Hematopoietic multipotent progenitor cell treated with erythropoietin and hydrocortisone succinate and interleukin-3 and kit ligand, for 17 days (in vitro differentiated cells): Measurements from ENCODE around the gene TYR.
"Not testable (repeated sequence)": the region's sequence is repeated elsewhere in the genome, so short reads cannot be mapped to it uniquely, and the experiment has no call there.

Experiments used
- DNase-seq: peaks from one replicate; pipeline ENCODE4 v3.0.0-alpha.2; 2015; ENCODE audit warnings: low spot score

Gene TYR

DNA sequence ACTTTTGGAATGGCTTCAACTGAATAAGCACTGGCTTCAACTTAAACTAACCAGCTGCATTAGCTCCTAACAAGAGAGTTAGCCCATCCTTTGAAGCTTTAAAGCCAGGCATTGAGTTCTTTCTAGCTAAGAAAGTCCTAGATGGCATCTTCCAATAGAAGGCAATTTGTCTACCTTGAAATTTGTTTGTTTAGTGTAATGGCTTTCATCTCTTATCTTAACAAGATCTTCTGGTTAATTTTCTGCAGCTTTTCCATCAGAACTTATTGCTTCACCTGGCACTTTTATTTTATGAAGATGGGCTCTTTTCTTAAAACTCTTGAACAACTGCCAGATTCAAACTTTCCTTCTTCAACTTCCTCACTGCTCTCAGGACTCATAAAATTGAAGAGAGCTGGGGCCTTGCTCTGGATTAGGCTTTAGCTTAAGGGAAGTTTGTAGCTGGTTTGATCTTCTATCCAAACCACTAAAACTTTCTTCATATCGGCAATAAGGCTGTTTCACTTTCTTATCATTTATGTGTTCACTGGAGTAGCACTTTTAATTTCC lies 94.9 kb downstream of the TYR start:
- not testable (repeated sequence) for DNase-seq

DNA sequence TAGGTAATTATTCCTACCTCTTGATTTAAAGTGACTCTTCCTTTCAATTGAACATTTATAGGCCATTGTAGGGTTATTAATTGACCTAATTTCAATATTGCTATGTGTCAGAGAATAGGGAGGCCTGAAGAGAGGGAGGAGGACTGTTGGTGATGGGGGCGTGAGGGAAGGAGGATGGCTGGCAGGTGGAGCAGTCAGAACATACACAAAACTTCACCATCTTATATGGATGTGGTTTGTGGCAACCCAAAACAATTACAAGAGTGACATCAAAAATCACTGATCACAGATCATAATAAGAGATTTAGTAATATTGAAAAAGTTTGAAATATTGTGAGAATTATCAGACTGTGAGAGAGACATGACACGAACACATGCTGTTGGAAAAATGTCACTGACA lies 95.5 kb downstream of the TYR start:
- DNase-seq, result not testable (repeated sequence)

DNA sequence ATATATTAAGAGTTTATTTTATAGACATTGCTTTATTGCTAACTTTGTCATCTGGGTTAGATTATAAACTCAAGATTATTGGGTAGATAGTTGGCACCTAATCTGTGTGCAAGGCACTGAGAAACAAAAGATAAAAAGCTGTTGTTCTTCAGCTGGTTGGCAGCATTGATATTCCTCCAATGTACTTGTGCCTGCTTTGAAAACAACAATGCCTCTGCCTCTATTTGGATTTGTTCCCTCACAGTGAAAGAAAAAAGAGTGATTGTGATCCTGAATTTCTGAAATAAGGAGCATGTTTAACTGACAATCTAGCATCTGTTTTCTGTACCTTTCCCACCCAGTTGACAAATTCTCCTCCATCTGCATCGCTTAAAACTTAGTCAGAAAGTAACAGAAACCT lies 98.3 kb downstream of the TYR start:
- DNase-seq, result no peak

DNA sequence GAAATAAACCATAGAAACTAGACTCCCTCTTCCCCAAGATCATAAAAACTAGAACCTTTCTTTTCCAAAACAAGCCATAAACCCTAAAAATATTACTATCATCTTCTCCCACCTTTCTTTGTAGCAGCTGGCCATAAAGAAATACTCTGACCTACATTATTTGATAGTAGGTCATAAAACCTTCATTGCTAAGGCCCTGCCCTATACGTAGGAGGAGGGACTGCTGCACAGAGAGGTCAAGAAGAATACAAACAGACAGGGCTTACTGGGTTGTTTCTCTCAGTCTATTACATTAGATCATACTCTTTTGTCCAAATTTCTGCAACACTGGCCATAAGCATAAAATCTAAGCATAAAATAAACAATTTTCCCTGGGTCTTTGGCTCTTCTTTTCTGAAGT lies 101.5 kb downstream of the TYR start:
- no peak for DNase-seq

DNA sequence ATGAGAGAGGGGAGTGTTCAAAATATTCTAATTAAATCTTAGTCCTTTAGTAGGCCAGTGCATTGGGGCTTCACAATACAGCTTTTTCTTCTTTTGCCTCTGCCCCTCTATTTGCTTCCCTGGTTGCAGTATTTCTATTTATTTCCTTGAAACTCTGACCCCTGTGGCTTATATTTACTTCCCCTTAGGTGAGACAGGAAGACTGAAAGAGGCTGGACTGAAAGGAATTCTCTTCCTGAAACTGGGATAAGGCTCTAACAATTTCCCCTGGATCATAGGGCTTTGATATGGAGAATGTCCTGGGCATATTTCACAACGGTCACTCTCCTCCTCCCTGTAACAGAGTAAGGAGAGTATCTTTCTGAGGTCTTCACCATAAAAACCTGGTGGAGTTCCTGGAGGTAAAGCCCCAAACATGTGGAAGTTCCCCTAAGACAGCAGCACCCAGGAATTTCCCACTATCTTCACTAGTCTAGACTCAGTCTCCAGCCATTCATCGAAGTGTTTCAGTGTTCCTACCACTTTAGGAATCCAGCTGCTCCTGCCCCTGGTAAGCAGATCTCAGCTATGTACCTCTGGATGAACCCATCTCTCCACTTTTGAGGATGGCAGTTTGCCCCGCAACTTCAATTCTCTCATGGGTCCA lies 103.5 kb downstream of the TYR start:
- DNase-seq, result not testable (repeated sequence)

DNA sequence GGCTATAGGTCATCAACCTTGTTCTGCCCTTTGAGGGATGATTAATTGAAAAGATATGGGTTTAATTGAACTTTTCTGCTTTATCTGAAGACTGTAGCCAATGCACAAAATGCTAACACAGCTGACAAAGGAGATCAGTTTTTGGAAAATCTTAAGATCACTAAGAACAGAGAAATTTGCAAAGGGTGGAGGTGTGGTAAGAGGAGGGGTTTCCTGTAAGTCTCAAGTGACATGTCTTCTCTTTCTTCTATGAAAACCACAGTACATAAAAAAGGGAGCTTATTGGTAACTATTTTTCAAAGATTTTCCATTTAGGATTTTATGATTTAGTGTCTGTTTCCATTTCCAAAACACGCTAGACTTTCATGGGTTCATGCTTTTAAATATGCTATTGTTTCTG lies 108.9 kb downstream of the TYR start:
- DNase-seq, result not testable (repeated sequence)

DNA sequence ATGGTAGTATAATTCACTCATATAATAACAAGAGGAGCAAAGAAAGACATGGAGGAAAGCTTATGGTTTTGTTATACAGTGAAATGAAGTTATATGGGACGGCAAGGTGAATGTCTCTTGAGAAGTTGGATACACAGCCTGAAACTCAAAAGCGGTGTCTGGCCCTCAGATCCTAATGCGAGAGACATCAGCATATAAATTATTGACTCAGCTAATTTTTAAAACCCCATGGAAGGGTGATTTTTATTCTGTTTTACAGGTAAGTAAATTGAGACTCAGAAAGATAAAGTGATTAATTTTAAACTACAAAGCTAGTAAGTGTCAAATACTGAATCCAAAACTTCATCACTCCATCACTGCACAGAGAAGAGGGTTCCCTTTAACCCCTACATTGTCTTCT lies 110.3 kb downstream of the TYR start:
- not testable (repeated sequence) for DNase-seq

DNA sequence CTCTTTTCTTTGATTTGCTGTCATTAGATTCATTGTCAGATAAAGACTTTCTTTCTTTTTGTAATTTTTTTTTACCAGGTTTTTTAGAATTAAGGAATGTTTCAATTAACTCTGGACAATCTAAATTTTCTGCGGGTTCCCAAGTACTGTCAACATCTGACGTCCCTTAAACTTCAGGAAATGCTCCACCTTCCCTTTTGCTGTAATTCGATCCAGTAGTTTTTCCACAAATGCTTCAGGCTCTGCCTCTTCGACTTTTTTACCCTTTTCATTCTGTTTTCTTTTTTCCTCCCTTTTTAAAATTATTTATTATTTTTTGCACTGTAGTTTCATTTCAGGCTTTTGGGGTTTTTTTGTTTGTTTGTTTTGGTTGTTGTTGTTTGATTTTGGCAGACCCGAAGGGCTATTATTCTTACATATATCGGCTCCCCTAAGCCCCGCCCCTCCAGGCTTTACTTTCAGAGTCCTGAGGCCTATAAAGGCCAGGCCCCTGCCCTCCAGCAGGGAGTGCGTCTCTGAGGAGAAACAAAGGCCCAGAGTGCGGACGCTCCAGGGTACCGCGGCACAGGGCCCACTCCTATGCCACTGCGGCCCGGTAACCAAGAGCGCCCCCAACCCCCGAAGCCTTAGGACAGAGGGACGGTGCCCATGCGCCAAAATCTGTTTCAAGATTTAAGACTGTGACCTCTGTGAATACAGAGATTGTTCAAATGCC lies 116.4 kb downstream of the TYR start:
- no peak for DNase-seq

DNA sequence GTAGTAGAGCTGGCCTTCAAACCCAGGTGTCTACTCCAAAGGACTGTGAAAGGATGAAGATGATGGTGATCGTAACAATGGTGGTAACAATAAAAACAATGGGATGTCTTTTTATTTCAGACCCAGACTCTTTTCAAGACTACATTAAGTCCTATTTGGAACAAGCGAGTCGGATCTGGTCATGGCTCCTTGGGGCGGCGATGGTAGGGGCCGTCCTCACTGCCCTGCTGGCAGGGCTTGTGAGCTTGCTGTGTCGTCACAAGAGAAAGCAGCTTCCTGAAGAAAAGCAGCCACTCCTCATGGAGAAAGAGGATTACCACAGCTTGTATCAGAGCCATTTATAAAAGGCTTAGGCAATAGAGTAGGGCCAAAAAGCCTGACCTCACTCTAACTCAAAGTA lies 117.3 kb downstream of the TYR start:
- DNase-seq, result not testable (repeated sequence)

DNA sequence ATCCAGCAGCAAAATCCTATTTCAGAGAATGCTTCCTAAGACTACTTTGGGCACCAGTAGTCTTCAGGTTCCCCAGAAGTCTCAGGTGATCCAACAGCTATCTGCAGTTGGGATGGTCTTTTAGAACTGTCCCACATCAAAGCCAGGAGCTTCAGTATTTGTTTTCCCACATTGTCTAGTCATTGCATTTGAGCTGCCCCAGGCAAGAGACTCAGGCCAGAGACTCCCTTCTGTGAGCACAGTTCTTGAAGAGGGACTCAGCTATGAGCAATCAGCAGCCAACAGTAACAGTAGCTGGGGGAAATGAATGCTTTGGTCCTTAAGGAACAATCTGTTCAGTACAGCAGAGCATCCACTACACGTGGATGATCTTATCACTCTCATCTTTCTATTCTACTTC lies 125.4 kb downstream of the TYR start:
- not testable (repeated sequence) for DNase-seq

DNA sequence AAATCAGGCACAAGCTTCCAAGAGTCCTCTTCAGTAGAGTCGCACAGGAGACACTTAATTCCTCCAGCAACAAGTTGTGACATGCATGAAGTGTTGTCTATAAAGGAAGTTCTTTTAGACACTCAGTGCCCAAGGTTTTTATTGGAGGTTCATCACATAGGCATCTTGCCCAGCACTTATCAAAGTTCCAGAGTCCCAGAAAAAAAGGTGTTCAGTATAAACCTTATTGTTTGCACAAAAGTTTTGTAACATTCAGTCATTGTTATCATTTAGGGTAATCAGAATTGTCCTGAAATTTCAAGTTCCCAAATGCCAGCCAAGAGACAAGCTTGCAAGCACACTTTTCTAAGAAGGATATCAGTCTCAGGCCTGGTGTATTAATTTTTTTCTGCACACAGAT lies 130.6 kb downstream of the TYR start:
- DNase-seq, result not testable (repeated sequence)

DNA sequence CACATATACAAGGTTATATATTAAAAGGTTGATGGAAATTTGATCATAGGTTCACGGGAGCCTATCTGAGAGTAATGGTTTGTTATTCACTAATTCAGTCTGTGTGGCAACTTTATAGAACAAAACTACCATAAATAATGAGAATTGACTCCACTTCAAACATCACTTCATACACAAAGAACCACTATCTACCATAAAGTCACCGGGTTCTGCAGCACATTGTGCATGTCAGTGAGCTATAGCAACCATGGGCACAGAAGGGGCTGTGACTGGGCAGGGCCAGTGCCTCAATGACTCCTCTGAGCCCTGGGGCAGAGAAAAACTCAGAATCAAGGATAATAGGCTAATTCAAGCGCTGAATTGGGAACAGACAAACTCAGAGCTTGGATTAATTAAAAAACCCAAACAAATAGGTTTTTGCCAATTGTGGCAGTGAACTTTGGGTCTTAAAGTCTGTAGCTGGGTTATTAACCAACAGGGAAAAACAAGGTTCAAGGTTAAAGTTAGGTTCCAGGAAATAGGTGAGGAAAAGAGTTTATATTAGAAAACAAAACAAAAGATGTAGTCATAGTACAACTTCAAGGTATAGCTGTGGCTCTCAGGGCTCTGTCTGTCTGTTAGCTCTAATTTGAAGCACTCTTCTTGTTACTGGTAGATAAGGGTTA lies 131.8 kb downstream of the TYR start:
- DNase-seq, result not testable (repeated sequence)

DNA sequence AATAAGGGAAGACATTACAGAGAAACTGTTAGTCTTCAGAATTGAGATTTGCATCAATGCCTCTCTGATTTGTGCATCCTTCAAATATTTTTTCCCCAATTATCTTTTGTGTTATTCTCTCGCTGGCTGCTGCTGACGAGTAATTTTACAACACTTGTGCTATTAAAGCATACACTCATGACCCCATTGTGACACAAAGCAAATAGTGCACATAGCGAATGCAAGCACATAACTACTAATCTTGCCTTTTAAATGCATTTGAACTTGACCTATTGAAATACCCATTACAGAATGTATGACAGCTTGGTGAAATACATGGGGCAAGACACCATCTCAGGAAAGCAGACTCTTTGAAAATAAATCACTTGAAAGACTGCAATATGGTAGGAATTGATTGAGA lies 132.9 kb downstream of the TYR start:
- not testable (repeated sequence) for DNase-seq

DNA sequence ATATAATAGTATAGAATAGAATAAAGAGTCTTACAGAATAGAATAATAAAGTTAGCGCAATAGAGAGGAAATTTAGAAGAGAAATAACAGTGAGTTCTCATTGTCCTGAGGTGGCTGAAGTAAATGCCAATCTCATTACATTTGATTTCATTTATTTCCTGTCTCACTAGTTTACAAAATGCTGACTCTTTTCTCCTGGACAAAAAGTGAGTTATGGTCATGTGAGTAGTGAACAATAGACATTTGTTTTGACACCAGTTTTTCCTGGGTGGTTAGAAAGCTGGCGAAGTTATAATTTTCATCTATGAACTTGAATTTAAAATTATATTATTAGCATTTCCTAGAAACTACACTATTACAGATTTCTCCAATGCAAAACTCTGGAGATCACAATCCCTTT lies 143.7 kb downstream of the TYR start:
- no peak for DNase-seq

DNA sequence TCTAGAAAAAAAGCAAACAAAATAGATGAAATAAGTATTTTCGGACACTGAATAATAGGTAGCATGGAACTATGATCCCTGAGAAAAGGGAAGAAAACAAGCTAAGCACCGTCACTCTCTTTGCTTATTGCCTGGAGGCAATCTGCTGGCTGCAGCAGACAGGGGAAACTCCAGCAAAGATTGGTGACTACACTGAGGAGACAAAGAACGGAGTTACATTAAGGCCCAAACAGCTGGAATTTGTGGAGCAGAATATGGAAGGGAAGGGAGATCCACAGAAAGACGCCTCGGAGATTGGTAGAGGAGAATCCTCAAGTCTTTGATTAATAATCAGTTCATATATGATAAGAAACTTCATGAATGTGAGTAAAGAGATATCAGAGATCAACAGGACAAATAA lies 150.2 kb downstream of the TYR start:
- DNase-seq, result no peak

DNA sequence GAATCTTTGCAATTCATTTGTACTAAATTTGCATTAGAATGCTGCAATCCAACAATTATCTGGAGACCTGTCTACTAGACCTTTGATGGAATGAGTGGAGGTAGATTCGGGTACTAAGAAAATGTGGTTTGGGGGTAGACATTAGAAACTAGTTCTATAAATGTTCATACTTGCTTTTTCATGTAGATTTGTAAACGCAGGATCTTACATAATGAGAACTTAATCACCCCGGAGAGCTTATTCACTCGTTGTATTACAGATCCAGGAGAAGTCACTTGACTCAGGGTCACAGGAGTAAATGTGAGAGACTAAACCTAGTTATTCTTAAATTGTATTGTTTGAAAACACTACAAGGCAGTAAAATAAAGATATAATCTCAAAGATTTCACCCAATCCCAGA lies 154.3 kb downstream of the TYR start:
- not testable (repeated sequence) for DNase-seq

DNA sequence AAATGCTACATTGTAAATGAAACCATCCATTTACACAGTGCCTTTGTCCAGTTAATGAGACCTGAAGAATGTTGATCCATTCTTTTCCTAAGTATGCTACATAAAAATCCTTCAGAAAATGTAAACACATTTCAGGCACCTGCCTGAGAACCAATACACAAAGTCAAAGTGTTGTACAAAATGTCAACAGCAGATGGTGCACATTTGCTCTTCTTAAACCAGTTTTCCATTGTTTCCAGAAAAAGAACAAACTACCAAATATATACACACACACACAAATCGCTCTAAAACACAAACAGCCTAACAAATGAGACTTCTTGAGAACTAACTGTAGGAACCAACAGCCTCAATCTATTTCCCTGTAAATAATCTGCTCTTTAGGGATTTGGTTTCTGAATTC lies 156.0 kb downstream of the TYR start:
- DNase-seq, result not testable (repeated sequence)

DNA sequence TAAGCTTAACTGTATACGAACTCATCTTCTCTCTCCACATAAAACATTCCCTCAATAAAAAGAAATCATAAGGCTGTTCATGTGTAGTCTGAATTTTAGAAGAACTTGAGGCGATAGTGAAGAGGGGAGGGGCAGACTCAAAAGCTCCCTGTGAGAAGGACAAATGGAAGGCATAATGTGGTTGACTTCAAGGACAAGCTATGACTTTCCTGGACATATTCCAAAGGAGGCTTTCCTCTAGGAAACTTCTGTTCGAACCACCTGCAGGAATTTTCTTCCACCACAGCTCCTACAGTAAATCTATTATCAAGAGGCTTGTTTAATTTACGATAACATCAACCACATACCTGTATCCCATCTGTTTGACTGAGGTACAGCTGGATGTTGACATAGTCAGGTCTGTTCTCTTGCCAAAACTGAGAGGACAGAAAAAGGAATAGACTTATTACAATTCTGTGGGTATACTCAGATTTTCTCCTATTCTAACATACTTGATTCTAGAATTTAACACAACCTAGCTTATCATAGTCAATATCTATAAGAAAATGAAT lies 159.5 kb downstream of the TYR start:
- not testable (repeated sequence) for DNase-seq

DNA sequence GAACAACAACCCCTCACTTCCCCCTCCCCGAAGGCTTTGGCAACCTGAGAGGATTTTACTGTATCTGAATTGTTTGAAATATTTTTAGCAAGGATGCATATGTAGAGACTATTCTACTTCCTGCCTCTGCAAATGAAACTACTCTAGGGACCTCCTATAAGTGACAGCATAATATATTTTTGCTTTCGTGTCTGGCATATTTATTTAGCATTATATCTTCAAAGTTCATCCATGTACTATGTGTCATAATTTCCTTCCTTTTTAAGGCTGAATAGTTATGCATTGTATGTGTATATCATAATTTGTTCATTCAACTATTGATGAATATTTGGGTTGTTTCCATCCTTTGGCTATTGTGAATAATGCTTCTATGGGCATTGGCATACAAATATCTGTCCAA lies 160.4 kb downstream of the TYR start:
- not testable (repeated sequence) for DNase-seq

DNA sequence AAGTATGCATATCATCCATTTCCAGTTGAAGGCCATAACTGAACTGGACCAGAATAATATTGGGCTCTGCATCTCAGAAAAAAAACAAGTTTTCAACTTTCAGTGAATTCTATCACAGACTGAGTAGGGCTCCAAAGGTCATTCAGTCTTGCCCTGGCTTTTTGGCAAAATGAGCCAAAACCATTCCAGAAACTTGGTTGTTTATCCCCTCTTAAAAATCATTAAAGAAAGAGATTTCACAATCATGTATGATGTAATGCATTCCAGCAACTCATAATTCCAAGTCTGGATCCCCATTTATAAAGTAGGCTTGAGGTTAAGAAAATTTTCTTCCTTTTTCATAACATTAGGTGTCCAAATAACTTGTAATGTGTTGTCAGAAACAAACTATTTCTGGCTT lies 162.8 kb downstream of the TYR start:
- not testable (repeated sequence) for DNase-seq

DNA sequence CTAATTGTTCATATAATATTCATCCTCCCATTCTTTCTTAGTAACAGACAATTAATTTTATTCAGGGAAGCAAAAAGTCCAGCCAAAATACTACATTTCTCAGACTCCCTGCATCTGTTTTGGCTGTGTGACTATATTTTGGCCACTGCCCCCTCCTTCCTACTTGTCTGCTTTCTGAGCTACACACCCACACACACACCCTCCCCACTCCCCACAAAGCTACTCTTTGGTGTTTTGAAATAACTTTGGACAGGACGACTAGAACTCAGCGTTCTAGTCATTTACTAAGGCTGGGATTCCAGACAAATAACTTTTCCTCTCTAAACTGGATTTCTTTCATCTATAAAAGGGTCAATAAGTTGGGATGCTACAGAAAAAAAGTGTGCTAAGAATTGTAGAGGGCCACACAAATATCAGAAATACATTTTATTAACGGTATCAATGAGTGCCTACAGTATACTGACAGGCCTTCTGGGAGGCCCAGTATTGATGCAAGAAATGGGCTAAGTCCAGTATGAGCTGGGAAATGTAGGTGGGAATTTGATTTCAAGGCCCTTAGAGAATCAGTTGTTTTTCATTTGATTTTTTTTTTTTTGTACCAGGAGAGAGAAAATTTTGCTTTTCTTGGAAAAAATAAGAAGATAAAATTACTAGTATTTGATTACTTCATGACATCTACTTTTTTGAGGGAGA lies 165.4 kb downstream of the TYR start:
- not testable (repeated sequence) for DNase-seq
